NT2/D1 (cell line): ENCODE results near the gene GNAI3.

Experiments
- SUZ12 ChIP-seq: IDR thresholded peaks from 2 replicates; pipeline ENCODE4 v1.6.1; 2011; ENCODE audit not compliant: insufficient read length, insufficient read depth; ENCODE audit errors: extremely low read depth
- YY1 ChIP-seq: IDR thresholded peaks from 2 replicates; pipeline ENCODE4 v1.6.1; 2011; ENCODE audit not compliant: insufficient read length, insufficient read depth

GRCh38 chr1:109622137-109622892, 73.9 kb downstream of the GNAI3 start:
- no peak for TF ChIP-seq SUZ12
- TF ChIP-seq YY1: no peak
